Activated CD4-positive, alpha-beta T cell treated with anti-CD3 and anti-CD28 coated beads, Interleukin-2, amount 10 ng/mL, durations not matched to agents 24 days and 14 days (primary cell): ENCODE results near the gene CSRNP3. TPM values are rescaled to one million over a fixed set of nuclear protein-coding genes. Genes with fewer than 3 reads are reported as not detected.

ENCODE experiments used
- DNase-seq: peaks from one replicate; pipeline ENCODE4 v3.0.0; 2022
- H3K27ac Mint-ChIP-seq: one replicate; pipeline ENCODE4 v1.8.0; 2022; ENCODE audit warnings: mild to moderate bottlenecking, mixed read lengths
- H3K27me3 Mint-ChIP-seq: one replicate; pipeline ENCODE4 v1.8.0; 2022; ENCODE audit warnings: mixed read lengths
- H3K36me3 Mint-ChIP-seq: one replicate; pipeline ENCODE4 v1.8.0; 2022; ENCODE audit warnings: low read depth, mild to moderate bottlenecking, mixed read lengths
- H3K4me1 Mint-ChIP-seq: one replicate; pipeline ENCODE4 v1.8.0; 2021; ENCODE audit warnings: mixed read lengths
- H3K4me3 Mint-ChIP-seq: one replicate; pipeline ENCODE4 v1.8.0; 2022; ENCODE audit warnings: mild to moderate bottlenecking, moderate library complexity, mixed read lengths
- H3K9me3 Mint-ChIP-seq: one replicate; pipeline ENCODE4 v1.8.0; 2021; ENCODE audit warnings: mixed read lengths
- intact Hi-C: fragments of 100-400 bp; cut with micrococcal nuclease; formaldehyde crosslinking; loops from one replicate; pipeline ENCODE4 v1.15.1; 2023
- total RNA-seq: library from RNA; stranded (reverse); gene quantifications from 2 replicates; pipeline ENCODE4 v1.2.3, GENCODE V29; 2022

Gene CSRNP3
- total RNA-seq, 1 donor from 2014 or later = not detected

- Mint-ChIP-seq H3K27me3 (peaks cover 6% of the 10 kb centered on the region), H3K4me1 (peaks cover 3% of the 10 kb centered on the region), H3K36me3 (no peaks in the 10 kb centered on the region), H3K27ac (no peak overlapping the region), H3K4me3 (no peak overlapping the region), H3K9me3 (no peaks in the 10 kb centered on the region)
- DNase-seq = no peak
- intact Hi-C loops = no loop called here
Measured at GRCh38 chr2:165632594-165632993, 163.1 kb downstream of the CSRNP3 start.

- DNase-seq = no peak
- intact Hi-C loops = no loop called here
- no peaks in the 10 kb centered on the region for H3K36me3 Mint-ChIP-seq
- no peak overlapping the region for H3K4me3 Mint-ChIP-seq
- H3K4me1 Mint-ChIP-seq = peaks cover 3% of the 10 kb centered on the region
- H3K27ac Mint-ChIP-seq = no peak overlapping the region
- peaks cover 6% of the 10 kb centered on the region for H3K27me3 Mint-ChIP-seq
- H3K9me3 Mint-ChIP-seq = no peaks in the 10 kb centered on the region
Measured at GRCh38 chr2:165633431-165633830, 163.9 kb downstream of the CSRNP3 start.

- Mint-ChIP-seq H3K27me3 (peaks cover 6% of the 10 kb centered on the region), H3K4me1 (peaks cover 3% of the 10 kb centered on the region), H3K27ac (no peak overlapping the region), H3K4me3 (no peak overlapping the region), H3K9me3 (no peaks in the 10 kb centered on the region), H3K36me3 (no peaks in the 10 kb centered on the region)
- DNase-seq = no peak
- intact Hi-C loops = no loop called here
Measured at GRCh38 chr2:165634282-165634681, 164.8 kb downstream of the CSRNP3 start.

- H3K27ac Mint-ChIP-seq = no peak overlapping the region
- no peak for DNase-seq
- peaks cover 4% of the 10 kb centered on the region for H3K27me3 Mint-ChIP-seq
- intact Hi-C loops = no loop called here
- no peak overlapping the region for H3K4me3 Mint-ChIP-seq
- H3K36me3 Mint-ChIP-seq = no peaks in the 10 kb centered on the region
- peaks cover 3% of the 10 kb centered on the region for H3K4me1 Mint-ChIP-seq
- no peaks in the 10 kb centered on the region for H3K9me3 Mint-ChIP-seq
Measured at GRCh38 chr2:165634855-165635254, 165.4 kb downstream of the CSRNP3 start.

DNA sequence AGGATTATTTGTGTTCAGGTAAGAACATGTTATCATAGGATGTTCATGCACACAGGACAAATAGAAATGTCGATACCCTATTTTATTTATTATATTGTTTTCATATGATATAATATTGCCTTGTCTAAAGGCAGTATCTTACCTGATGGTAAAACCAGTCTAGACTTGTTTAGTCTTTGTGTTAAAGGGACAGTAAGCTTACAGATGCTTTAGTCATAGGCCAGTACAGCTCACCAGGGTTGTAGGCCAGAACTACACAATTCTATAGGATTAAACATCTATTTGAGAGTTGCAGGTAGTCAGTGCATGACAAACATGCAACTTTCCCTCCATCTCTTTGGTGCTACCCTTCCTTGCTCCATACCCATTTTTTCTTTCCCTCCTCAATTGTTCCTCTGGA lies 166.0 kb downstream of the CSRNP3 start:
- Mint-ChIP-seq H3K4me3 (no peak overlapping the region), H3K27ac (no peak overlapping the region), H3K4me1 (no peaks in the 10 kb centered on the region), H3K27me3 (peaks cover under 1% of the 10 kb centered on the region), H3K36me3 (no peaks in the 10 kb centered on the region), H3K9me3 (no peaks in the 10 kb centered on the region)
- intact Hi-C loops = no loop called here
- no peak for DNase-seq

- intact Hi-C loops = no loop called here
- Mint-ChIP-seq H3K4me1 (no peaks in the 10 kb centered on the region), H3K9me3 (no peaks in the 10 kb centered on the region), H3K36me3 (no peaks in the 10 kb centered on the region), H3K27ac (no peak overlapping the region), H3K4me3 (no peak overlapping the region), H3K27me3 (no peaks in the 10 kb centered on the region)
- DNase-seq = no peak
Measured at GRCh38 chr2:165636959-165637358, 167.5 kb downstream of the CSRNP3 start.

- Mint-ChIP-seq H3K27me3 (no peaks in the 10 kb centered on the region), H3K4me1 (no peaks in the 10 kb centered on the region), H3K36me3 (no peaks in the 10 kb centered on the region), H3K27ac (no peak overlapping the region), H3K9me3 (no peaks in the 10 kb centered on the region), H3K4me3 (no peak overlapping the region)
- intact Hi-C loops = no loop called here
- DNase-seq = no peak
Measured at GRCh38 chr2:165637396-165637795, 167.9 kb downstream of the CSRNP3 start.

- intact Hi-C loops = no loop called here
- H3K9me3 Mint-ChIP-seq = no peaks in the 10 kb centered on the region
Measured at GRCh38 chr2:165639504-165639903, 170.0 kb downstream of the CSRNP3 start.

DNA sequence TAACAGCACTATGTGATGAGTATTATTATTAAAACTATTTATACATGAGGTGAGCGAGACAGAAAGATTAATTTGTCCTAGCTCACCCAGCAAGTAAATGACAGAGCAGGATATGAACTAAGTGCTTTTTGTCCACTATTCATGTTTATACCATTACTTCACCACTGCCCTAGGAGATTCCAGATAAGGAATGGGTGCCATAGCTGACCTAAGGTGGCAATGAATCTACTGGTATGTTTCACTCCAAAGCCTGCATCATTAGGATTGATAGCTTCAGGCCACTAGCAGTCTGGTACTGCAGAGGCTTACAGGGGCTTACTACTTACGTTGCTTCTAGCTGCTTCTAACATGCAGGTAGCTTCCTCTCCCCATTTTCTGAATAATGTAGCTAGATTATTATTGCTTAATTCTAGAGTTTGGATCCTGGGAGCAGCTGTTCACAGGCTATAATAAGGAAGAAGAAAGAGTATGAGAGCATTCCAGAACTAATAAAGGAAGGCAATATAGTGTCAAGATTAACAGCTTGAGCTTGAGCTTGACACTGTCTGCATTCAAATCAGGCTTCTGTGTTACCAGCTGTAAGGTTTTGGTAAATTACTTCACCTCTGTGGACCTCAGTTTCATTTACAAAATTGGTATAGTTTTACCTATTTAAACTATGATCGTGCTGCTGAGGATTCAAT lies 170.9 kb downstream of the CSRNP3 start:
- intact Hi-C loops = no loop called here
- H3K27me3 Mint-ChIP-seq = no peaks in the 10 kb centered on the region
- H3K36me3 Mint-ChIP-seq = no peaks in the 10 kb centered on the region
- H3K4me1 Mint-ChIP-seq = no peaks in the 10 kb centered on the region
- H3K27ac Mint-ChIP-seq = no peak overlapping the region
- H3K9me3 Mint-ChIP-seq = no peaks in the 10 kb centered on the region
- no peak overlapping the region for H3K4me3 Mint-ChIP-seq
- DNase-seq = no peak

More at GRCh38 chr2:165639504-165639903, 170.0 kb downstream of the CSRNP3 start:
- H3K27me3 Mint-ChIP-seq = no peaks in the 10 kb centered on the region
- no peak overlapping the region for H3K27ac Mint-ChIP-seq
- H3K4me3 Mint-ChIP-seq = no peak overlapping the region
- H3K36me3 Mint-ChIP-seq = no peaks in the 10 kb centered on the region
- no peak for DNase-seq
- H3K4me1 Mint-ChIP-seq = no peaks in the 10 kb centered on the region

- no peaks in the 10 kb centered on the region for H3K4me1 Mint-ChIP-seq
- H3K27ac Mint-ChIP-seq = no peak overlapping the region
- H3K36me3 Mint-ChIP-seq = no peaks in the 10 kb centered on the region
- no peak for DNase-seq
- no peaks in the 10 kb centered on the region for H3K9me3 Mint-ChIP-seq
- intact Hi-C loops = no loop called here
- no peak overlapping the region for H3K4me3 Mint-ChIP-seq
- peaks cover 4% of the 10 kb centered on the region for H3K27me3 Mint-ChIP-seq
Measured at GRCh38 chr2:165645930-165646831, 176.7 kb downstream of the CSRNP3 start.

DNA sequence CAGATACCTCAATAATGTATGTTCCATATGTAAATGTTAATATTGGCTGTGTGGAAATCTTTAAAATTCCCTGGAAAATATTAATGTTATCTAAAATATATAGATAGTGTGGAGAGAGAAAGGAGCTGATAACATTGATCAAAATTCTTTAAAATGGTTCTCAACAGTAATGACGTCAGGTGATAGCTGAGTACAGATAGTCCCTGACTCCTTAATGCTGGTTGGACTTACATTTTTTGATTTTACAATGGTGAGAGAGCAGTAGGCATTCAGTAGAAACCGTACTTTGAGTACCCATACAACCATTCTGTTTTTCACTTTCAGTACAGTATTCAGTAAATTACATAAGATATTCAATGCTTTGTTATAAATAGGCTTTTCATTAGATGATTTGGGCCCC lies 177.9 kb downstream of the CSRNP3 start:
- DNase-seq = no peak
- Mint-ChIP-seq H3K4me1 (no peaks in the 10 kb centered on the region), H3K4me3 (no peak overlapping the region), H3K9me3 (no peaks in the 10 kb centered on the region), H3K27me3 (peaks cover 4% of the 10 kb centered on the region), H3K27ac (no peak overlapping the region), H3K36me3 (no peaks in the 10 kb centered on the region)
- intact Hi-C loops = no loop called here

DNA sequence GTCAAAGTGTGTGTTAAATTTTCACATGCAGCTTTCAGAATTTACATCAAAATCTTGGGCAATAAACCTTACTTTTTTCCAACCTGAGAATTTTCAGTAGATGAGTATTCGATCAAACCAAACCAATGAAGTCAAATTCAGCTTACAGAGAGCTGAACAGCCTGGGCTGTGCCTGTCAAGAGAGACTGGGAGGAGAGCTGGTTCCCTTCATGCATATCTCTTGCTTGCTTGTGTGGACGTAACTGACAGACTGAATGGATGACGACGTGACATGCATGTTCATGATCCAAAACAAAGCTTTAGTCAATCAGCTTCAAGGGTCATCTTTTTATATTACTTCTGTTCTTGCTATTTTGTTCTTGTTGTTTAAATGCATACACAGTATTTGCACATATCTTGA lies 179.3 kb downstream of the CSRNP3 start:
- intact Hi-C loops = no loop called here
- DNase-seq = no peak
- Mint-ChIP-seq H3K9me3 (no peaks in the 10 kb centered on the region), H3K27me3 (peaks cover 4% of the 10 kb centered on the region), H3K36me3 (no peaks in the 10 kb centered on the region), H3K27ac (no peak overlapping the region), H3K4me3 (no peak overlapping the region), H3K4me1 (no peaks in the 10 kb centered on the region)

GRCh38 chr2:165651233-165651632 lies 181.7 kb downstream of the CSRNP3 start:
- DNase-seq = no peak
- H3K27ac Mint-ChIP-seq = no peak overlapping the region
- no peak overlapping the region for H3K4me3 Mint-ChIP-seq
- H3K36me3 Mint-ChIP-seq = no peaks in the 10 kb centered on the region
- intact Hi-C loops = no loop called here
- H3K4me1 Mint-ChIP-seq = no peaks in the 10 kb centered on the region
- H3K27me3 Mint-ChIP-seq = peaks cover 4% of the 10 kb centered on the region
- no peaks in the 10 kb centered on the region for H3K9me3 Mint-ChIP-seq

GRCh38 chr2:165655661-165656060 lies 186.2 kb downstream of the CSRNP3 start:
- no peak for DNase-seq
- H3K27me3 Mint-ChIP-seq = no peaks in the 10 kb centered on the region
- no peaks in the 10 kb centered on the region for H3K4me1 Mint-ChIP-seq
- intact Hi-C loops = no loop called here
- H3K36me3 Mint-ChIP-seq = no peaks in the 10 kb centered on the region
- H3K4me3 Mint-ChIP-seq = no peak overlapping the region
- H3K9me3 Mint-ChIP-seq = no peaks in the 10 kb centered on the region
- no peak overlapping the region for H3K27ac Mint-ChIP-seq
